ENCODE data around the gene MAPK11.

Gene MAPK11

DNA sequence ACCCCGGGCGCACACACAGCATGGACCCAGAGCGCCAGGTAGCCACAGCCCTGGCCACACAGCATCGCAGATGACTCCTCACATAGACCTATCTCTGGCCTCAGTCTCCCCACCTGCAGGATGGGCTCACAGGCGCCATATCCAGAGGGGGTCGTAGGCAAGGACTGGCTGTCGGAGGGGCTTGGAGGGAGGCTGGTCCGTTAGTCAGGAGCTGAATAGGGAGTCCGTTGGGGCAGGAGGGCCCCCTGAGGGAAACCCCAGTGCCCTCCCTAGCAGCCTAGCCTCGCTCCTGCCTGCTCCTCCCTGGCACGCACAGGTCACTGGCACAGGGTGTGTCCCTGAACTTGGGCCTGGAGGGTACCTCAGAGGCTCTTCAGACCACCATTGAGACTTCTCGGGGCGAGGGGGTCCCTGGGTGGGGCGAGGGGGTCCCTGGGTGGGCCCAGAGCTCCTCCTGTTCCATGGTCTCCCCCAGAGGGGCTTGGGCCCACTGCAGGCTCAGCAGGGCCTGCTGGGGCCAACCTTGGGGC, 35.3 kb upstream of the MAPK11 start:
- CTCF ChIA-PET = interaction anchor here (1.1 to 6.4 kb wide), 7 partner anchors 9 to 55 kb away, joined by 3 to 66 read pairs (median 5); partner anchors contain the start of gene HDAC10
- POLR2A ChIA-PET = no interaction called here
- TF ChIP-seq, protein P1, sequence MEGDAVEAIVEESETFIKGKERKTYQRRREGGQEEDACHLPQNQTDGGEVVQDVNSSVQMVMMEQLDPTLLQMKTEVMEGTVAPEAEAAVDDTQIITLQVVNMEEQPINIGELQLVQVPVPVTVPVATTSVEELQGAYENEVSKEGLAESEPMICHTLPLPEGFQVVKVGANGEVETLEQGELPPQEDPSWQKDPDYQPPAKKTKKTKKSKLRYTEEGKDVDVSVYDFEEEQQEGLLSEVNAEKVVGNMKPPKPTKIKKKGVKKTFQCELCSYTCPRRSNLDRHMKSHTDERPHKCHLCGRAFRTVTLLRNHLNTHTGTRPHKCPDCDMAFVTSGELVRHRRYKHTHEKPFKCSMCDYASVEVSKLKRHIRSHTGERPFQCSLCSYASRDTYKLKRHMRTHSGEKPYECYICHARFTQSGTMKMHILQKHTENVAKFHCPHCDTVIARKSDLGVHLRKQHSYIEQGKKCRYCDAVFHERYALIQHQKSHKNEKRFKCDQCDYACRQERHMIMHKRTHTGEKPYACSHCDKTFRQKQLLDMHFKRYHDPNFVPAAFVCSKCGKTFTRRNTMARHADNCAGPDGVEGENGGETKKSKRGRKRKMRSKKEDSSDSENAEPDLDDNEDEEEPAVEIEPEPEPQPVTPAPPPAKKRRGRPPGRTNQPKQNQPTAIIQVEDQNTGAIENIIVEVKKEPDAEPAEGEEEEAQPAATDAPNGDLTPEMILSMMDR (IDR thresholded peaks at IDR 0.05; ENCODE audit: control extremely low read depth, extremely low read depth, low read depth, missing control alignments) = no peak
- DNase-seq (ENCODE audit: extremely low spot score) = no peak

DNA sequence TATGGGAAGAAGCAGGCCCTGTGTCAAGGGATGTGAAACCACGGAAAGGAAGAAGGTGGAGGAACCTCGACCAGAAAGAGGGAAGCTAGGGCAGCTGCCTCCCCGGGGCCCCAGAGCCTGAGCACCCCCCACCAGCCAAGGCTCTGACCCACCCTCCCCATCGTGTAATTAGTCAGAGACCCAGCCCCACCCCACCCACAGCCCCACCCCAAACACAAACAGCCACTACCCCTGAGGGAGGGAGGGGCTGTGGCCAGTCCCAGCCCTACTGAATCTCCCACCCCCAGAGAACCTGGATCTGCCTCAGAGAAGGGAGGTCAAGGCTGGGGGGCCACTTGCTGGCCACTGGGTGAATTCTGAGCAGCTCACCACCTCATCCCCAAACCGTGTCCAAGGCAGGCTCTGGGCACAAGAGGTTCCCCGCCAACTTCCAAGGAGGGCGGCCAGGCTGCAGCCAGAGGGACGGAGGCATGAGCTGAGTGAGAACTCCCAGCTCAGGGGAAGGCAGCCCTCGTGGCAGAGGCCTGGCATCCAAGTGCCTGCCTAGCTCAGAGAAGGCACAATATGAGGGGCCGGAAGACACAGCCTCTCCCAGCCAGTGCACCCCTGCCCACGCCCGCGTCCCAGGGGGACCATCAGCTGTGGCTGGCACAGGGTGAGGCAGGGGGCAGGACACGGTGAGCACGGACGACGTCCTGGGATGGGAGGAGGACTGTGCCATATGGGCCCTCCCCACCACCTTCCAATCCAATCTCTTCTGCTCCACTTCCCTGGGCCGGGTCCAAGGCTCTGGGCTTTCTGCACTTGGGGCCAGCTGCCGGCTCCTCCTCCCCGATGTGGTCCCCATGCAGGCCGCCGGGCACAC, 34.6 kb upstream of the MAPK11 start:
- ChIA-PET CTCF (interaction anchor here (0.7 to 6.4 kb wide), 9 partner anchors 9 to 54 kb away, joined by 3 to 66 read pairs (median 3); partner anchors contain the start of gene HDAC10), POLR2A (no interaction called here)
- TF ChIP-seq, protein P1 (IDR thresholded peaks at IDR 0.05; ENCODE audit: control extremely low read depth, extremely low read depth, low read depth, missing control alignments) = no peak
- DNase-seq (ENCODE audit: extremely low spot score) = no peak

DNA sequence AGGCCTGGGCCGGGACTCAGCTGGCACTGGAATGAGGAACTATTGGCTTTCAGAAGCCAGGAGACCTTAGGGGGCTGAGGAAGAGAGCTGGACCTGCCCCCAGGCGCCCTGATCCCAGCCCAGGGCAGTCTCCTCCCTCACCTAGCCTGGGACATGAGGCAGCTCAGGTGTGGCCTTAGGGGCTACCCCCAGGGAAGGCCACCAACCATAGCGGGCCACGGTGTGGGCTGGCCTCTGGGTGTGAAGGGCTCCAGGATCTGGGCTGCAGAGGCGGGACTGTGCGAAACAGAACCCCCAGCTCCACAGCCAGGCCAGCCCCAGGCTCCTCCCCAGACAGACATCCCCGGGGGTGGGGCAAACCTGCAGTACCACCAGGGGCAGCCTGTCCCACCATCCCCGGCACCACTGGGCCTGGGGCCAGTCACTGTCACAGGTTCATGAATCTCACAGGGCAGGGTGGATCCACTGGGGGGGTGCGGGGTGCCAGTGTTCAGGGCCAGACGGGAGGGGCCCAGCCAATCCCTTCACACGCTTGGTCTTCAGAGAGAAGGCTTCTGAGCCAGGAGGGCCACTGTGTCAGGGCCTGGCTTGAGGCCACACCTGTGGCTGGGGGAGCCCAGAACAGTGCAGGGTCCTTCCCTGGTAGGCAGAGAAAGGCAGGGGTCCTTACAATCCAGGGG, 33.8 kb upstream of the MAPK11 start:
- TF ChIP-seq, protein P1 (IDR thresholded peaks at IDR 0.05; ENCODE audit: control extremely low read depth, extremely low read depth, low read depth, missing control alignments) = no peak
- POLR2A ChIA-PET = interaction anchor here (0.6 kb wide), 2 partner anchors 161 to 223 kb away, joined by 3 to 4 read pairs; no protein-coding TSS in a partner anchor
- CTCF ChIA-PET = interaction anchor here (0.7 to 6.4 kb wide), 8 partner anchors 10 to 38 kb away, joined by 3 to 66 read pairs (median 3); no protein-coding TSS in a partner anchor
- peak; percentile 60 for DNase-seq (ENCODE audit: extremely low spot score)

DNA sequence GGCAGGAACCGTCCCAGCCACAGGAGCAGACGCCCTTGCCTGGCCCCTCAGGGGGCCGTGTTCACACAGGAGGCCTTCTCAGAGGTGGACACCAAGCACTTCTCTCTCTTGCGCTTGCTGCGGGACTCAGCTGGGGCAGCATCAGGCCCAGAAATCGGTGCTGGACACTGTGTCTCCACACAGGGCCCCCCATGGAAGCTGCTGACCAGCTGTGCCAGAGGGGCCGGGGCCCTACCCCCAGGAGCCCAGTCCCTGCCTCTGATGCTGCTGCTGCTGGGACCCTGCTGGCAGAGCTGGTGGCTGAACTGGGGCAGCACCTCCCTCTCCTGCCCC, 33.3 kb upstream of the MAPK11 start:
- TF ChIP-seq, protein P1 (IDR thresholded peaks at IDR 0.05; ENCODE audit: control extremely low read depth, extremely low read depth, low read depth, missing control alignments) = no peak
- DNase-seq (ENCODE audit: extremely low spot score) = no peak
- CTCF ChIA-PET = interaction anchor here (0.9 to 6.4 kb wide), 5 partner anchors 9 to 38 kb away, joined by 3 to 66 read pairs (median 4); no protein-coding TSS in a partner anchor
- POLR2A ChIA-PET = interaction anchor here (0.6 kb wide), 2 partner anchors 161 to 224 kb away, joined by 3 to 4 read pairs; no protein-coding TSS in a partner anchor

DNA sequence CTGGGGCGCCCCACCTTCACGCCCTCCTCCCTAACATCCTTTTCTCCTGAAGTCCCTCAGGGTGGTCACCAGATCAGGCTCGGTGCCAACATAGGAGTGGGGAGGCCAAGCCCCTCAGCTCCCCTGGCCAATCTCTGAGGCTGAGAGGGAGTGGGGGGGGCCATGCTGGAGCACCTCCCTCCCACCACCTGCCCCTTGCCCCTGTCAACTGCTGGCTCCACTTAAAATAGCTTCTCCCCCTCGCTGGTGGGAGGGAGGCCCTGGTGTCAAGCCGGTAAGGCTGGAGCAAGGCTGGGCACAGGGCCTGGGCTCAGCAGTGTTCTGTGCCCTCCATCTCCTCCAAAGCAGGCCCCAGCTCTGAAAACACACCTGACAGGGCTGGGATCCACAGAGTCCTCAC, 32.4 kb upstream of the MAPK11 start:
- CTCF ChIA-PET = interaction anchor here (1.2 to 6.4 kb wide), 6 partner anchors 10 to 29 kb away, joined by 3 to 66 read pairs (median 4); no protein-coding TSS in a partner anchor
- TF ChIP-seq, protein P1 (IDR thresholded peaks at IDR 0.05; ENCODE audit: control extremely low read depth, extremely low read depth, low read depth, missing control alignments) = no peak
- POLR2A ChIA-PET = interaction anchor here (0.6 kb wide), 1 partner anchor 27 kb away, joined by 7 read pairs; no protein-coding TSS in a partner anchor
- DNase-seq (ENCODE audit: extremely low spot score) = no peak

DNA sequence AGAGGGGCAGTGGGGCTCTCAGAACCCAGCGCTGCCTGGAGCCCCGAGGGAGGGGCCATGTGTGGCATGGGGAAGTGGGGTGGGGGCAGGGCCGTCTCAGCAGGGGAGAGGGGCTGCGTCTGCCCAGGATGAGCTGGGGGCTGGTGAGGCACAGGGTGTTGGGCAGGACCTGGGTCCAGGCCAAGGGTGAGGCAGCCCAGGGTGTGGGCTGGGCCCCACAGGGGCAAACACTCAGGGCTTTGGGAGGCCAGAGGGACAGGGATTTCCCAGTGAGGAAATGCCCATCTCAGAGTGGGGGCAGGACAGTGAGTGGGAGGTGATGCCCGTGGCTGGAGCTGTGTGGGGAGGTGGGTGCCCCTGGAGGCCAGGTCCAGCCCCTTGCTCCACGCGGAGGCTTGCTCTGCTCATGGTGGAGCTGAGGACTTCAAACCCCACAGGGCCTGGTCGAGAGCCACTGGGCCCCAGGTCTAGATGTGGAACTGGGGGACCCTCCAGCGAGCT, 31.9 kb upstream of the MAPK11 start:
- ChIA-PET CTCF (interaction anchor here (0.8 to 6.4 kb wide), 7 partner anchors 10 to 29 kb away, joined by 3 to 66 read pairs (median 3); no protein-coding TSS in a partner anchor), POLR2A (interaction anchor here (0.6 kb wide), 1 partner anchor 28 kb away, joined by 7 read pairs; no protein-coding TSS in a partner anchor)
- no peak for DNase-seq (ENCODE audit: extremely low spot score)
- TF ChIP-seq, protein P1 (IDR thresholded peaks at IDR 0.05; ENCODE audit: control extremely low read depth, extremely low read depth, low read depth, missing control alignments) = no peak

Data from GM10248 (cell line).